GM18517 (cell line): ENCODE results near the gene GRIP2.

Source experiments
- ATAC-seq: cut with Tn5 transposase; IDR thresholded peaks from one replicate; pipeline ENCODE4 v1.9.1; 2021; ENCODE audit warnings: mild to moderate bottlenecking, moderate library complexity; ENCODE audit not compliant: unreplicated experiment

GRIP2 gene

DNA sequence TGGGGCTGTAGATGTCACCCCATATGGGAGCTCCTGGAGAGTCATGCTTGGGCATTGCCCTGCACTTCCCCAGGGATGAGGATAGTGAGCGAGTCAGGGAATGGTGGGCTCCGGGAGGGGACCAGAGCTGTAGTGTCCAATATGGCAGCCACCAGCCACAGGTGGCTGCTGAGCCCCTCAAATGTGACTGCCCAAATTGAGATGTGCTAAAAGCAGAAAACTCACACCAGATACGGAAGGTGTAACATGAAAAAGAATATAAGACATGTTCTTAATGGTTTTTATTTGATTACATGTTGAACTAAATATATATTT is 31.7 kb downstream of the GRIP2 start:
- no peak for ATAC-seq

DNA sequence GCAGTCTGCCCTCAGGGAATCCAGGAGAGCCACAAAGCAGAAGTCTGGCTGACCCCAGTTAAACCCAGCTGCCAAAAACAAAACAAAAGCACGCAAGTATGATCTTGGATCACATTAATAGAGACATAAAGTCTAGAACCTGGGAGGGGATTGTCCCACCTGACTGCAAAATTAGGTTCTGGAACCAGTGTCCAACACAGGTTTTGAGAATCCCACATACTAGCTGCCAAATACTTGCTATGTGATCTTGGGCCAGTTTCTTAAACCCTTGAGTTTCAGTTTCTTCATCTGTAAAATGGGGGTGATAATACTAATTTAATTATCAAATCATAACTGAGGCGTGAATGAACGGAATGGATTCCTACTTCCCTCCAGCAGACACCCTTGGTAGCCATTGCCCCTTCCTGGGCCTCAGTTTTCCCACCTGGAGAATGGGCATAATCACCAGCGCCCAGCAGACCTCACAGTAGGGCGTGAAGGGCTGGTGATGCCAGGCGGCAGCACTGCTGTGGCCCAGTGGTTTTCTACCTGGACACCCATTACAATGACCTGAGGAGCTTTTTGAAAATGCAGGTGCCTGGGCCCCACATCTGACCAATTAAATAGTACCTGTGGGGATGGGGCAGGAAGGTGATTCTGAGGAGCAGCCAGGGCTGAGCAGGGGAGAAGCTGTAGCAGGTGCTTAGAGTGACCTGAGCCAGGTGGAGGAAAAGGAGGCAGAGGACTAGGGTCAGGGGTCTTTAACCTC is 32.2 kb downstream of the GRIP2 start:
- no peak for ATAC-seq

DNA sequence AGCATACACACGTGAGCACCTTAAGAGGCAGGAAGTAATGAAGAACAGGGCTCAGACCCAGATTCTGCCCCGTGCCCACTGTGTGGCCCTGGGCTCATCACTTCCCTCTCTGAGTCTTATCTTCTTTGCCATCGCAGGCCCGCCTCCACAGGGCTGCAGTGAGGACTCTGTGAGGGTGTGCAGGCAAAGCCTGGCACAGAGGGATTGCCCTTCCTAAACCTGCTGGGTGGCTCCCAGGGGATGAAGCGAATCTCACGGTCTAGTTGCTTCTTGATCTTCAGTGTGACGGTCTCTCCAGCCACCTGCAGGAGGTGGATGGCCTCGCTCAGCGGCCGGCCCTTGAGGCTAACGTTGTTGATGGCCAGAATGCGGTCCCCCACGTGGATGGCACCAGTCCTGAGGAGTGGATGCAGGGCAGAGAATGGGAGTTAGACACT is 32.8 kb downstream of the GRIP2 start:
- no peak for ATAC-seq

DNA sequence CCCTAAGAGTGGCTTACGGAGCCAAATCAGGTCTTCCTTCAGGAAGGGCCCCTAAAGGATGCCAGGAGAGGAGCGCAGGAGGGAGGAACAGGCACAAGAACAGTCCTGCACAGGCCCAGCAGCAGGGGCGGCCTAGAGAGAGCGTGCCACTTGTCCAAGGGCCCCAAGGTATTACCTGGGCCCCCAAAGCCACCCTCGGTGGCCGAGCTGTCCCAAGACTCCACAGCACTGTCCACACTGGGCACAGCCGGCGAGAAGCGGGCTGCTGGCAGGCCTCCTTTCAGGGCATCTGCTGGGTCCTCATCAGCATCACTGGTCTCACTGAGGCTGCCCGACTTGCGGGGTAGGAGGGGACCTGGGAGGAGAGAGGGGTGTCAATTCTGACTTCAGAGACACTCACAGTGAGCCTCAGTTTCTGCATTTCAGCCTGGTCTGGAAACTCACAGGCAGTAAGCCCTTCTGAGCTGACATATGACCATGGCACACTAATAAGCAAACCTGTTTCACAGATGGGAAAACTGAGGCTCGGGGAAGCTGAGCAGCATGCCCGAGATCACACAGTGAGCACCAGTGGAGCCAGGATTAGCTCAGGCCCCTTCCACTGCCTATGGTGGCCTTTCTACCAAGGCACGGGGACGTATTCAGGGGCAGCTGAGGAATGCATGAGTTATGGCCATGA is 33.4 kb downstream of the GRIP2 start:
- no peak for ATAC-seq

DNA sequence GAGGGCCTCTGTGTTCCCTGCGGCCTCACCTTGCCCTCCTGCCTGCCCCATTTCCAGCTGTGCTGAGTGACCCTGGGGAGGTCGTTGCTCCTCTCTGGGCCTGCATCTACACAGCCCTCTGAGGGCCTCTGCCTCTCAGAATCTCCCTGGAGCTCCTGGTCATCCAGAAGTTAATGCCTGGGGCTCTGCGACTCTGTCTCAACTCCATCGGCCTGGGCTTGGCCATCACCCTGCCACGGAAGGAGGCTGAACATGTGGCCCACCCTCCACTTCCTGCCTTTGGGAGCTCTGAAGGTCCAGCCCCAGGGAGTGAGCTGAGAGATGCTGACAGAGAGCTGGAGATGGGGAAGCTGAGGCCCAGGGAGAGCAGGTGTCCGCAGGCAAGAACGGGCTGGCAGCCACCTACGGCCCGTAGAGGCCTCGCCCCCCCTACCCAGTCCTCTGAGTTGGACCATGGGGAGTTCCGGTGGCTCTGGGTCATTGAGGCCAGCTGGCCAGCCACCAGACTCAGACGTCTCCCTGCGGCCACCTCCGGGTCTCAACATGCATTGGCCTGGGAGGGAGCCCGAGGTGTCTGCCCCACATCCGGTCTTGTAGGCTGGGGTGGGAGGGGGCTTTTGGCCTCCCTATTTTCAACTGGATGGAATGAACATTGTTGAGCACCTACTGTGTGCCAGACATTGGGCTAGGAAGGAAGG is 34.2 kb downstream of the GRIP2 start:
- no peak for ATAC-seq

DNA sequence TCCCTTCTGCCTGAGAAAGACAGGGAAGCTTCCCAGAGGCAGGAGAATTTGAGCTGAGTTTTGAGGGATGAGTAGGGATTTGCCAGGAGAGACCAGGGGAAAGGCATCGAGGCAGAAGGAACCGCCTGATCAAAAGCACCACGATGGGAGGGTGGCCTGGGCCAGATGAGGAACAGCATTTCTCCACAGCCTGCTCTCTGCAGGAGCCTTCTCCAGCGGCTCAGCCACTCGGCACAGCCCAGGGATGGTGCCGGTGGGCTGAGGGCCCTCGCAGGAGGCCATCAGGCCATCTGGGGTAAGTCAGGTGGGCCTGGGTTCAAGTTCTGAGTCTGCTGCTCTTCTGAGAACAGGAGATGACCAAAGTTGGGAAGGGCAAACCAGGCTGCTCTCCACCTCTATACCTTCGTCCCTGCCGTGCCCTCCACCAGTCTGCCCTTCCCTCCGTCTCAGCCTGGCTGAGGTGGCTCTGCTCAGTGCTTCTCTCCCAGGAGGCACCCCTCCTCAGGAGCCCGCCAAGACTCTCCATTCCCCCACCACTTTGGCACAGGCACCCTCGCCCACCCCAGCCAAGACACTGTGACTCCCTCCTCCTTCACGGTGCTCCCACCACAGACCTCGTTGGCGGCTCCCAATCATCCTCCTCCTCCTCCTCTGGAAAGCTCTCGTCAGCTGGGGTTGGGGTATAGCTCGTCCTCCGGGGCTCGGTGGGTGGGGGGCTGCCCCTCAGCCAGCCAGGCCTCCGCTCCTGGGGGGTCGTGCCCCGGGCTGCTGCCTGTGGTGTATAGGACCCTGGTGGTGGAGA is 34.9 kb downstream of the GRIP2 start:
- ATAC-seq, result no peak

DNA sequence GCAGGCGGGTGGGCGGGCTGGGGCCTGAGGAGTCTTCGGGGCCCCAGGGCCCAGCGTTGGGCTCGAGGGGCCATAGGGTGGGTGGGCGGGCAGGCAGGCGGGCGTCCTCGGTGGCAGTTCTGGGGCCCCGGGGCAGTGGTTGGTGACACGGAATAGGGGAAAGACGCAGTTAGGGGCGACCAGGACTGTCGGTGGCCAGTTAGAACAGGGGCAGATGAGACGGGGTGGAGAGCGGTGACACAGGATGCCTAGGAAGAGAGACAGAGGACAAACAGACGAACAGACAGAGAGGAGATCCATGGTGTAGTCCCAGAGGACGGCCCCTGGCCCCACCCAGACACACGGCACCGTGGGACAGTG is 36.5 kb downstream of the GRIP2 start:
- no peak for ATAC-seq

DNA sequence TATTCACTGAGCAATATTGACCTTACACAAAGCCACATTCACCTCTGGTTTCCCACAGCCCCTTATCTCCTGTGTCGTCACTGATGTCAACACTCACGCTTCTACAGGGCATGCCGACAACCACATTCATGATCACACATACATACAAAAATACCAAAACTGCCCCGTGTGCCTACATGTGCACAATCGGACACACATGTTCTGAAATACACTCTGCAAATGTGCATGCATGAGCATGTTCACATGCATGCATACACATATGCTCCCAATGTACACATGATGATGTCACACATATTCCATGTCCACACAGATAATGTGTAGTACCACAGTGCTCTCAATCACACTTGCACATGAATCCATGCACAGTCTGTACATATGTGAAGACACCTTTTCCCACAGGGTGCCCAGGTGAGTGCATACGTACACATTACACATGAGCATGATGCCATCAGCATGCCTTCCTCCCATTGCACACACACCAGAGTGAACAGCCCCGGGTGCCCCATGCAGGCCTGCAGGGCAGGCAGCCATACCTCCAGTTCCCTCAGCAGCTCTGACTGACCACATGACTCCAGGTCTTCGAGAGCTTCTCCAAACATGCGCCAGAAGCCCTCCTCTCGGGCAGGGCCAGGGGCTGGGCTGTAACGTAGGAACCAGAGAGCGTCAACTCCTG is 37.0 kb downstream of the GRIP2 start:
- ATAC-seq, result no peak

DNA sequence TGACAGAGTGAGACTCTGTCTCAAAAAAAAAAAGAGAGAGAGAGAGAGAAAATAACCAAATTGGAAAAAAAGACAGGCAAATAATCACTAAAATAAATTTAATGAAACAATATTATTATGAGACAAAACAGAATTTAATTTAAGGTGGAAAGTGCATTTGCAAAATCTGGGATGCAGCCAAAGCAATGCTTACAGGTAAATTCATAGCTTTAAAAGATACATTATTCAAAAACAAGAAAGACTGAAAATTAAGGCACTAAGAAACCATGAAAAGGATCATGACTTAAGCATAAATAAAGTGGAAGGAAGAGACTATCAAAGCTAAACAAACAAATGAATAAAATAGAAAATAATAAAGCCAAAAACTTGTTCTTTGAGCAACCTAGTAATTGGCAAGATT is 37.7 kb downstream of the GRIP2 start:
- ATAC-seq, result no peak

DNA sequence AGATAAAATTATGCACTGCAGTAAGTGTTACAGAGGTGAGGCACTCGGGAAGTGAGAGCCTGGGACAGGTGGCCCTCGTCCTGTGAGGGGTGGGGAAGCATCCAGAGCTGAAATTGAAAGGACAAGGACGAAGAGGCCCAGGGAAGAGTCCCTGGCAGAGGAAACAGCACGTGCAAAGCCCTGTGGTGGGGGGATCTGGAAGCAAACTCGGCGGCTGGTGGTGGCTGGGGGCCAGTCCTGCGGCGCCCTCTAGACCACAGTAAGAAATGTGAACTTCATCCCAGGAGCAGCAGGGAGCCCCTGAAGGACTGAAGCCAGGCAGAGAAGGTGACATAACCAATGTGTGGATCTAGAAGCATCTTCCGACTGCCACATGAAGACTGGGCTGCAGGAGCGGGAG is 42.8 kb downstream of the GRIP2 start:
- ATAC-seq, result no peak

DNA sequence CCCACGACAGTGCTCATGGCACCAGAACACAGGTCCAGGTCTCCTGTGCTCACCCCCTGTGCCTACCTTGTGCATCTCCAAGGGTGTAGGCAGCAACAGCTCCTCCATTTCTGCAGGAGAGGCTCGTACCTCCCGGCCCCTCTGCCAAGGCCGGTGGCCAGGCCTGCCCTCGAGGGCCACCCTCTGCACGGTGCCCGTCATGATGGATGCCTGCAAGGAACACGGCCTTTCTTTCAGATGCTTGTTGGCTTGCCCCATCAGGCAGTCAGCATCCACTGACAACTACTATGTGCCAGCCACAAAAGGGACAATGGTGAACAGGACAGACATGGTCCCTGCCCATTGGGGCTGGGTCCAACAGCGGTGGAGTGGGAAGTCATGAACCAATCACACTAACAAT is 43.8 kb downstream of the GRIP2 start:
- no peak for ATAC-seq

DNA sequence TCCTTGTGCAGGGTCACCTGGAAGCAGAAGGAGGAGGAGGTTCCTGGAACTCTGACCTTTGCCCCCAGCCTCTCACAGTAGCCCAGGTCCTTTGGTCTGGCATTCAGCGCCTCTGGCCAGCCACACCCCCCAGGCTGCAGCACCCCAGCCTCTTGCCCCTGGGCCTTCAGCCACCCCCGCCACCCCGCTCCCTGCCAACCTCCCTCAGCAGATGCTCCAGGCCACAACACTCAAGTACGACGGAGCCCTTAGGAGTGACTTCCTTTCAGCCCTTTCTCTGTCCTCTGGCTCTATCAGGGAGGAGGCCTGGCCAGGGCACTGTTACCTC is 45.2 kb downstream of the GRIP2 start:
- ATAC-seq, result no peak

DNA sequence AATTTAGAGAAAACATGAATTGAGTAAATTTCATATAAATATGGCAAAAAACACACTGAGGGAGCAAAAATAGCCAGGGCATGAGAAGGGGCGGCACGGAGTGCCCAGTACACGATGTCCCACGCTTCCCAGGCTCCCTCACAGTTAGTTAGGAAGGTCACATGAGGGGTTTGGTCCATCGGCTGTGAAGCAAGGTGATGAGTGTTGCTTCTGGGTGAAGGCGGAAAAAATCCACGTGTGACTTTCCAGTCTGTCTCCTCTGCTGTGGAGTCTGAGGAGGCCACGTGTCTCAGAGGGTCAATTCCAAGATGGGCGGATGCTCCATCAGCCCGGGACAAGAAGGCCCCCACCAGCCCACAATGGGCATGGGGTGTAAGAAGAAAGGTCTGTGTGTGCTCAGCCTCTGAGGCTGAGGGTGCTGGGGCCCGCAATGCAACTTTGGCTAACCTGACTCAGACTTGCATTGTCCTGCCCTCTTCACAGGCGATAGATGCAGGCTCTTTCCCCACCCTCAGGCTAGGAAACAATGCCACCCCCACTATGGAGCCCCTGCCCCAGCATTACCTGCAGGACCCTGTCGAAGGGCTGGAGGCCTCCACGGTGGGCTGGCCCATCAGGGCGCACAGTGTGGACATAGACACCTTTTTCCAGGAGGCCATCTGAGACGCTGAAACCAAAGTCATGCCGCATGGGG is 45.7 kb downstream of the GRIP2 start:
- no peak for ATAC-seq

DNA sequence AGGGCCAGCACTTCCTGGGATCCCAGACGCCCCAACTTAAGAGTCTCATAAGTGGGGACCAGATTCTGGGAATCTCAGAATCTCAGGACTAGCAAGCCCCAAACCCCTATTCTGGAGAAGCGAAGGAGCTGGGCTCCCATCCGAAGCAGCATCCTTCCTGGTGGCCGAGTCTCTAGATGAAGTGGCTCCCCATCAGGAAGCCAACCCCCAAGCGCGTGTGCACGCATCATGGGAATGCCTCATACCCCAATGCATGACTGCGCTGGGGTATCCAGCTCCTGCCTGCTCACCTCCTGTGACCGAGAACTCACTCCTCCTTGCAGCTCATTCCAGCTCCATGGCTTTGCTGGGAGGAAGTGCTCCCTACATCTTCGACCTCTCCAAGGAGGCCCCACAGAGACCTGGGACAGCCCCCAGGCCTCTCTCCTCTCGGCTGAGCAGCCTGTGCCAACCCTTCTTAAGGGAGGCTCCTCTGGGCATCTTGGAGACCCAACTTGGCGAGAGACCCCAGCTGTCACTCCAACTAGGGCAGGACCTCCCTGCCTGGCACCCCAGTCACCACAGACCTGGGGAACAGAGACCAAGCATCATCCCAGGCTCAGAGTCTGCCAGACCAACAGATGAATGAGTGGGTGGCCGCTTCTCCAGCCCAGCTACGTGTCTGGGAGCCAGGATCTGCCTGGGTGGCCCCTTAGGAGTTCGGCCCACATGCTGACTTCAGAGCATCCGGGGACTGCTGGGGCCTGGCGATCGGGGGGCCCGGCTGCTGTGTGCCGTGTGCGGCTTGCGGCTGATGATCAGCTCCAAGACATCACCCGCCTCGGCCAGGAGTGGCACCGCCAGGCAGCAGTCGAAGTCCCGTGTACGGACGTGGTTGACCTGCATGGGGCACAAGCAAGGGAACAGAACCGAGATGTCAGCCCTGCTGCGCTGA is 46.9 kb downstream of the GRIP2 start:
- no peak for ATAC-seq

DNA sequence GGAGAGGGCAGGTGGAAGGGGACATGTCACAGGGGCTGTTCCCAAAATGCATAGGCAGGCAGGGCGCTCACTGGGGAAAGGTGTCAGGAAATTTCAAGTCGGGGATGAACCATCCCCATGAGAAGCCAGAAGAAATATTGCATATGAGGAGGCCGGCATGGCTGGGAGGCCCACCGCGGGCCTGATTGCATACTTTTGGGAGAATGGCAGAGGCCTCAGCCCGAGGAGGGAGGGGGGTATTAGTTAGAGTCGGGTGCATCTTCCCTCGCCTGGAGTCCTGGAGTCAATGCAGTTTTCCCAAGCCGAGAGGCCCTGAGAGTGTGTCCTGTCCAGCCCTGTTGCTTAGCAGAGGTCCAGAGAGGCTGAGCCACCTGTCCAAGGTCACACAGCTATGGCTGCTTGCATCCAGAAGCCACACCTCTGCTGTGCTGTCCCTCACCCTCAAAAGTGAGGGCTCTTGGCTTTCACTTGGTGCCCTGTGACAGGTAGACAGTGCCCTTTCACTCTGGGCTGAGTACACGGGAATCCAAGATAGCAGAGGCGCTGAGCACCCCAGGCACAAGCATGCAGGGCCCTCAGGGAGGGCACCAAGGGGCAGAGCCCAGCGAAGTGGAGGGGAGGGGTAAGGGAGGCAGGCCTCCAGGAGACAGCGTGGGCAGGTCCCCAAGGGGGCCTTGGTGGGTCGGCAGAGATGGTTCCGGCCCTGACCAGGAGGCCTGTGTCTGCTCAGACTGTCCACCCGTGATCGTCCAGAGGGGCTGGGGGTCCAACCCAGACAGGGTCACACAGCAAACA is 48.5 kb downstream of the GRIP2 start:
- ATAC-seq, result no peak

DNA sequence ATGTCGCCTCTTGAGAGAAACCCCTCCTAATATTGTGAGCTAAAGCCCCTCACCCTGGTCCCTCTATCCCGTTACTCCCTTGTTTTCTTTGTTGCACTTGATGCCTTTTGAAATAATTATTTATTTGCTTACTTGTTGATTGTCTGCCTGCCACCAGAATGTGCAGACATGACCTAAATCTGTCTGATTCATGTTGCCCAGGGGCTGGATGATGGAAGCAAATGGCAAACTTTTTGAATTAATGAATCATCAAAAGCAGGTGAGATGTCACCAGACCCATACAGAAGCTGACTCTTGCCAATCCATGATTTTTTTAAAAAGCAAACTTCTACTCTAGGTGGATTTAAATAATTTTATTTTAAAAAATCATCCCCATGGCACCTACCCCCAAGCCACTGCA is 49.3 kb downstream of the GRIP2 start:
- ATAC-seq, result no peak

DNA sequence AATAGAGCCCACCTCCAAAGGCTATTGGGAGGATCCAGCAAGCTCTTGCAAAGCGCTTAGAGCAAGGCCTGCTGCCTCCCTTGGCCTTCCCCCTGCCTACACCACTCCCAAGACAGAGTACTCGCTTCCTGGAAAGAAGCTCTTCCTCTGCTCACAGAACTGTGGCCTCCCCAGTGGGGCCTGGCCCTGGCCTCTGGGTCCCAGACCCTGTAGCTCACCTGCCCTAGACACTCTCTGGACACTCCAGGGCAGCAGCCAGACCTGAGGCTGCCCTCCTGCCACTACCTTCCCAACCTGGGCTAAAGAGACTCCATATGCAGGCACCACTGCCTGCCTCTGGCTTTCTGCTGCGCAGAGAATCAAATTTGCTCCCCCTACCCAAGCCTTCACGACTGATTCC is 49.9 kb downstream of the GRIP2 start:
- ATAC-seq, result no peak

DNA sequence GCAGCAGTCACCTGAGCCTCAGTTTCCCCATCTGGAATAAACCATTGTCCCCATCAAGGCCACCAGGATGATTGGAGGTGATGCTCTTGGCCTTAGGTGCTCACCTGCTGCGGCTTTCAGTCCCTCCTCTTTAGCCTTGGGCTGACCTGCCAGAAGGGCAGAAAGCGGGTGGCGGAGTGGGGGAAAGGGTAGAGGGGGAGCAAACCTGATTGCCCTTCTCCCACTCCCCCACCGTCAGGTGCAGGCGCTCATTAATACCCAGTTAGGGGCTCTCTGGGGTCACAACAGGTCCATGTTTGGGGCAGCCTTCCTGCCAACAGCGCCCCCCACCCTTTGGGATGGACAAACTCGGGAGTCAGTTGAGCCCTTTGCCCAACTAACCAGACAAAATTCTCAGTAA is 50.5 kb downstream of the GRIP2 start:
- no peak for ATAC-seq
